K562 (cell line): ENCODE data around the gene SEMA6C. TPM values are rescaled to one million over a fixed set of nuclear protein-coding genes. Genes with fewer than 3 reads are reported as not detected.

Experiments used
- ATAC-seq: fragments of 200-7000 bp; cut with Tn5 transposase; 3 replicates; pipeline ENCODE4 v1.9.1; 2020; ENCODE audit warnings: moderate library complexity
- BruUV-seq: library from RNA; stranded (reverse); fragments of 400-500 nt; replicated peaks from 2 replicates; lab custom pipeline; 2021; lab: Mats Ljungman, UMichigan
- CTCF ChIA-PET: fragments of 300-600 bp; formaldehyde crosslinking; extraction: SDS; loops from one replicate; lab custom pipeline; 2021; ENCODE audit warnings: low intra/inter-chr PET ratio; lab: Yijun Ruan, JAX
- POLR2A ChIA-PET: fragments of 300-600, 350-650 bp; sonication (Branson Sonifier 250); formaldehyde crosslinking; extraction: SDS; loops from one replicate; lab custom pipeline; 2021; ENCODE audit warnings: antibody characterized with exemption, inconsistent platforms; lab: Yijun Ruan, JAX
- DNase-seq, 4 experiments: peaks; one replicate each; pipeline versions ENCODE4 v3.0.0 to v3.0.0-alpha.2; 2011 to 2018; ENCODE audit warnings: low spot score in 3 of 4, mixed read lengths in 3 of 4; ENCODE audit errors: extremely low read depth in 1 of 4
- FAIRE-seq: peaks from 2 replicates; lab custom pipeline; 2011; peaks lifted over from hg19 to GRCh38; lab: Jason Lieb, UNC
- H2AFZ ChIP-seq: 2 replicates; pipeline ENCODE4 v1.6.0; 2011; ENCODE audit warnings: low read depth, low read length, control low read depth, inconsistent platforms
- H3K27ac ChIP-seq: fragments of 200-600 bp; 3 replicates; pipeline ENCODE4 v1.8.0; 2011; ENCODE audit warnings: low read depth, mild to moderate bottlenecking, control low read depth, inconsistent platforms, low read length, moderate library complexity, mixed read lengths; ENCODE audit errors: extremely low read depth
- H3K27me3 ChIP-seq, 2 experiments: fragments of 300-600 bp in 1 of 2; 2 replicates in 1 of 2; 3 replicates in 1 of 2; pipeline versions ENCODE4 v1.6.0 to v1.8.0; 2011; ENCODE audit warnings: inconsistent platforms in 2 of 2, low read length in 2 of 2, mild to moderate bottlenecking in 1 of 2, mixed read lengths in 1 of 2, moderate library complexity in 1 of 2; ENCODE audit not compliant: control insufficient read depth in 2 of 2, insufficient read depth in 2 of 2
- H3K36me3 ChIP-seq: fragments of 300-600 bp; 3 replicates; pipeline ENCODE4 v1.8.0; 2011; ENCODE audit warnings: mild to moderate bottlenecking, low read length, inconsistent platforms; ENCODE audit not compliant: control insufficient read depth, insufficient read depth
- H3K4me1 ChIP-seq, 2 experiments: fragments of 200-600 bp in 1 of 2; replicated peaks in 1 of 2; 2 replicates in 1 of 2; 3 replicates in 1 of 2; pipeline versions ENCODE4 v1.5.1 to v1.8.0; 2011; ENCODE audit warnings: inconsistent platforms in 2 of 2, low read length in 2 of 2, mild to moderate bottlenecking in 1 of 2, mixed read lengths in 1 of 2, moderate library complexity in 1 of 2; ENCODE audit not compliant: control insufficient read depth in 2 of 2, insufficient read depth in 2 of 2
- H3K4me2 ChIP-seq: 2 replicates; pipeline ENCODE4 v1.6.1; 2011; ENCODE audit warnings: low read length, control low read depth, inconsistent platforms, mixed read lengths; ENCODE audit not compliant: insufficient read depth
- H3K4me3 ChIP-seq: fragments of 200-600 bp; sonication (generic), shearing (Covaris generic); 2 replicates; pipeline ENCODE4 v1.5.1; 2016; ENCODE audit warnings: control low read depth, inconsistent platforms
- H3K79me2 ChIP-seq: fragments of 200-600 bp; 3 replicates; pipeline ENCODE4 v1.8.0; 2011; ENCODE audit warnings: low read length, inconsistent platforms; ENCODE audit not compliant: control insufficient read depth, insufficient read depth
- H3K9ac ChIP-seq, 2 experiments: 2 replicates each; pipeline versions ENCODE4 v1.6.0 to v1.6.1; 2011; ENCODE audit warnings: low read depth in 2 of 2, low read length in 2 of 2, control low read depth in 1 of 2, inconsistent platforms in 1 of 2, mild to moderate bottlenecking in 1 of 2, mixed read lengths in 1 of 2; ENCODE audit not compliant: insufficient read depth in 1 of 2
- H3K9me1 ChIP-seq: one replicate; pipeline ENCODE4 v1.6.0; 2011; ENCODE audit warnings: inconsistent platforms, mild to moderate bottlenecking, low read length, moderate library complexity; ENCODE audit not compliant: control insufficient read depth, insufficient read depth
- H3K9me3 ChIP-seq: replicated peaks from 2 replicates; pipeline ENCODE4 v1.5.1; 2011; ENCODE audit warnings: low read depth, low read length, inconsistent platforms; ENCODE audit not compliant: control insufficient read depth, insufficient read depth
- H4K20me1 ChIP-seq: replicated peaks from 2 replicates; pipeline ENCODE4 v1.6.1; 2011; ENCODE audit warnings: low read length, inconsistent platforms, mixed read lengths; ENCODE audit not compliant: control insufficient read depth, insufficient read depth
- ARID3A ChIP-seq: IDR thresholded peaks from 2 replicates; pipeline ENCODE4 v1.6.1; 2012; ENCODE audit warnings: low read depth, low read length, improper control_type of control experiment, borderline replicate concordance
- L3MBTL2 ChIP-seq: fragments of 450-650 bp; IDR thresholded peaks from 2 replicates; pipeline ENCODE4 v1.6.1; 2016; ENCODE audit warnings: mild to moderate bottlenecking, moderate library complexity
- MAX ChIP-seq: sonication (generic); formaldehyde crosslinking; IDR thresholded peaks from 2 replicates; pipeline ENCODE4 v1.9.0; 2022; ENCODE audit warnings: mild to moderate bottlenecking, missing genetic modification reagents
- MIER1 ChIP-seq: fragments of 450-650 bp; IDR thresholded peaks from 2 replicates; pipeline ENCODE4 v1.6.1; 2016; ENCODE audit warnings: antibody characterized with exemption, mild to moderate bottlenecking, low read depth
- NCOR1 ChIP-seq: fragments of 450-650 bp; IDR thresholded peaks from 2 replicates; pipeline ENCODE4 v1.6.1; 2016; ENCODE audit warnings: mild to moderate bottlenecking, moderate library complexity
- NR0B1 ChIP-seq: fragments of 450-650 bp; IDR thresholded peaks from one replicate; pipeline ENCODE4 v1.6.1; 2018; ENCODE audit warnings: mild to moderate bottlenecking, moderate library complexity; ENCODE audit not compliant: partially characterized antibody
- POLR2G ChIP-seq: fragments of 200-400 bp; formaldehyde crosslinking; IDR thresholded peaks from 2 replicates; pipeline ENCODE4 v1.6.1; 2017; ENCODE audit warnings: low read depth, mild to moderate bottlenecking, antibody characterized with exemption, low read length, moderate library complexity
- POLR2H ChIP-seq: IDR thresholded peaks from 2 replicates; pipeline ENCODE4 v1.6.1; 2016; ENCODE audit warnings: missing genetic modification characterization, low read depth, mild to moderate bottlenecking, control low read depth, missing compliant biosample characterization, moderate library complexity
- PRMT5 ChIP-seq: sonication (generic); formaldehyde crosslinking; IDR thresholded peaks from 2 replicates; pipeline ENCODE4 v1.5.0; 2020; ENCODE audit warnings: missing genetic modification reagents
- SIRT6 ChIP-seq: IDR thresholded peaks from one replicate; pipeline ENCODE4 v1.6.1; 2012; ENCODE audit warnings: low read depth, mild to moderate bottlenecking, control low read depth, inconsistent platforms, low read length, moderate library complexity
- SMARCA5 ChIP-seq: fragments of 450-650 bp; IDR thresholded peaks from 2 replicates; pipeline ENCODE4 v1.6.1; 2016
- SREBF2 ChIP-seq: sonication (generic); formaldehyde crosslinking; IDR thresholded peaks from 2 replicates; pipeline ENCODE4 v1.4.0; 2020; ENCODE audit warnings: mild to moderate bottlenecking, missing genetic modification reagents
- UBTF ChIP-seq, 2 experiments: IDR thresholded peaks; 2 replicates each; pipeline ENCODE4 v1.6.1; 2012; ENCODE audit warnings: improper control_type of control experiment in 2 of 2, low read depth in 2 of 2, low read length in 2 of 2, borderline replicate concordance in 1 of 2
- ZC3H11A ChIP-seq: IDR thresholded peaks from 2 replicates; pipeline ENCODE4 v1.6.1; 2012; ENCODE audit warnings: low read depth, low read length, improper control_type of control experiment
- ZEB2 ChIP-seq: fragments of 450-650 bp; IDR thresholded peaks from 2 replicates; pipeline ENCODE4 v1.6.1; 2016
- ZNF583 ChIP-seq: fragments of 250-450 bp; sonication (Bioruptor Pico); IDR thresholded peaks from 2 replicates; pipeline ENCODE4 v1.4.0; 2020
- WGBS: fragments of 100-300 bp; shearing (Covaris generic); methylation state at CpG from one replicate; pipeline ENCODE4 v1.1.6; 2016; ENCODE audit warnings: low coverage, mixed read lengths; ENCODE audit not compliant: insufficient coverage; ENCODE audit errors: missing lambda C conversion rate; 5-methylcytosine and 5-hydroxymethylcytosine counted together
- in situ Hi-C: fragments of 300-500 bp; cut with MboI; formaldehyde crosslinking; loops from 4 replicates; pipeline ENCODE4 v1.15.0; 2018; ENCODE audit warnings: inconsistent platforms, mixed read lengths
- intact Hi-C: fragments of 100-400 bp; cut with micrococcal nuclease; formaldehyde crosslinking; loops from 2 replicates; pipeline ENCODE4 v1.14.2; 2022
- polyA plus RNA-seq, 8 experiments: library from polyadenylated mRNA; depleted of rRNA in 4 of 8; stranded (reverse) in 5 of 8; unstranded in 3 of 8; fragments of >200 nt; fragmentation: Nextera tagmentation in 2 of 8; fragmentation: Illumina TruSeq in 1 of 8; extraction: Ambion mirVana in 2 of 8; extraction: Trizol in 1 of 8; gene quantifications; 2 replicates each; pipeline versions ENCODE4 v1.2.1 to v1.2.3, GENCODE V29; 2011 to 2014; ENCODE audit warnings: inconsistent platforms in 1 of 8, missing spikeins in 1 of 8
- total RNA-seq, 7 experiments: library from RNA; depleted of rRNA in 6 of 7; stranded (reverse); fragments of >200 nt in 6 of 7; fragmentation: Illumina TruSeq in 2 of 7; extraction: Trizol in 2 of 7; gene quantifications; 2 replicates each; pipeline versions ENCODE4 v1.2.1 to v1.2.3, GENCODE V29; 2011 to 2021; ENCODE audit warnings: low replicate concordance in 1 of 7

Gene SEMA6C
- total and polyA plus RNA-seq, 9 of the 15 experiments (the other 6 are each of a cell fraction or from before 2014, with no cell fraction given), result 0.03 to 4.6 (median 0.95) TPM

GRCh38 chr1:151158751-151159251 lies 12.4 kb upstream of the SEMA6C start (continued):
- TF ChIP-seq UBTF (IDR thresholded peaks at IDR 0.05; ENCODE audit: borderline replicate concordance in 1 of 2, low read depth in 2 of 2, low read length in 2 of 2) (no peak), ZEB2 (no peak), MAX (peak; percentile 32; the same call in 1 of the 2 replicates), POLR2G (0 out of 2 replicates have a peak, but pooled peaks have one; percentile 22)

- ChIA-PET CTCF (interaction anchor here (0.6 kb wide), 1 partner anchor 63 kb away, joined by 3 read pairs; no protein-coding TSS in a partner anchor), POLR2A (interaction anchor here (0.5 to 1.7 kb wide), 2 partner anchors 10 to 134 kb away, joined by 4 to 5 read pairs; no protein-coding TSS in a partner anchor)
- H3K27ac ChIP-seq, result no peak overlapping the region
Observed at GRCh38 chr1:151158326-151158725, 11.9 kb upstream of the SEMA6C start.

More at GRCh38 chr1:151158326-151158725, 11.9 kb upstream of the SEMA6C start:
- ATAC-seq (no peak), FAIRE-seq (no peak), DNase-seq (no peak)
- Histone ChIP-seq H3K4me1 (peaks cover 8 to 14% of the 10 kb centered on the region in 2 experiments; a peak in 4 of 5 replicates), H3K4me3 (no peak overlapping the region), H3K9ac (0 out of 4 replicates have a peak overlapping the region, but pooled peaks of 1 of the 2 experiments have one; percentile 38), H3K9me1 (no peaks in the 10 kb centered on the region), H3K79me2 (no peaks in the 10 kb centered on the region), H2AFZ (no peak overlapping the region), H3K27me3 (no peaks in the 10 kb centered on the region), H3K36me3 (peaks cover 27% of the 10 kb centered on the region; the same call in 2 of the 3 replicates), H4K20me1 (no peaks in the 10 kb centered on the region; the same call in 1 of the 2 replicates), H3K9me3 (no peaks in the 10 kb centered on the region; the same call in 1 of the 2 replicates), H3K4me2 (no peak overlapping the region)
- BruUV-seq, result no TSS peak
- 72% methylated on average over 5 of the region's 5 CpGs for WGBS
- no peak for TF ChIP-seq NCOR1
- no peak for TF ChIP-seq NR0B1
- no peak for TF ChIP-seq MIER1
- TF ChIP-seq SMARCA5, result no peak
- no peak for TF ChIP-seq ZC3H11A
- no peak for TF ChIP-seq L3MBTL2
- no peak for TF ChIP-seq POLR2H
- no peak for TF ChIP-seq ARID3A
- no peak for TF ChIP-seq PRMT5 (CRISPR knock-in tag)
- TF ChIP-seq SREBF2 (CRISPR knock-in tag), result no peak
- TF ChIP-seq ZNF583 (CRISPR knock-in tag), result no peak
- TF ChIP-seq SIRT6, result no peak
- in situ Hi-C loops (loop anchor here (5.0 kb wide), 2 partner anchors 66 to 141 kb away; no protein-coding TSS in a partner anchor), intact Hi-C loops (no loop called here)
